ENCODE data around the gene TNFSF12. TPM values are rescaled to one million over a fixed set of nuclear protein-coding genes. Genes with fewer than 3 reads are reported as not detected.
"Not testable (repeated sequence)": the region's sequence is repeated elsewhere in the genome, so short reads cannot be mapped to it uniquely, and the experiment has no call there.

Gene TNFSF12
- total and polyA plus RNA-seq, 5 experiments from 2014 or later = 19.3 to 28.6 (median 25.8) TPM

DNA sequence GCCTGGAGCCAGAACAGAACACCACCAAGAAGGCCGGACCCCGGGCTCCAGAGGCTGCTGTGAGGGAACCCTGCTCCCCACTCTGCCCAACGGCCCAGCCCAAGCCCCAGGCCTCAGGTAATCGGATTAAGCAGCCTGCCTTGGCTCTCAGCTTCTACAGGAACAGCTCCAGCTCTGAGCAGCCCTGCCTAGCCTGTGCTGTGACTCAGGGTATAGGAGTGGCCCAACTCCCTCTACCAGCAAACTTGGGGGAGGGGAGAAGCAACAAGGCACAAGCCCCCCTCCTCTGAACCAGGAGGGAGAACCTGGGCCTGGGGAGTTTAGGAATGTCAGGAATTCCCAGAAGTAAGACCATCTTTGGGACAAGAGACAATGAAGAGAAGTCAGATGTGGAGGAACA, 41.9 kb downstream of the TNFSF12 start:
- POLR2A ChIA-PET = no interaction called here
- Mint-ChIP-seq H3K4me3 (no peak overlapping the region), H3K27ac (peak overlapping the region in 4 of 10 donors; percentile 11 to 80 (median 50)), H3K9me3 (no peaks in the 10 kb centered on the region), H3K36me3 (peaks cover 0 to 60% (median 17%) of the 10 kb centered on the region in 3 donors), H3K4me1 (peaks cover 2 to 8% (median 6%) of the 10 kb centered on the region in 4 donors), H3K27me3 (no peaks in the 10 kb centered on the region)
- DNase-seq (no peak), ATAC-seq (no peak)

GRCh38 chr17:7591596-7591995, 42.7 kb downstream of the TNFSF12 start:
- H3K27ac Mint-ChIP-seq = peak overlapping the region in 1 of 10 donors; percentile 76
- POLR2A ChIA-PET = no interaction called here
- H3K4me1 Mint-ChIP-seq = peaks cover 2 to 7% (median 5%) of the 10 kb centered on the region in 4 donors
- ATAC-seq (no peak), DNase-seq (no peak)
- H3K9me3 Mint-ChIP-seq = no peaks in the 10 kb centered on the region
- no peak overlapping the region for H3K4me3 Mint-ChIP-seq
- peaks cover 0 to 68% (median 20%) of the 10 kb centered on the region in 3 donors for H3K36me3 Mint-ChIP-seq
- no peaks in the 10 kb centered on the region for H3K27me3 Mint-ChIP-seq

DNA sequence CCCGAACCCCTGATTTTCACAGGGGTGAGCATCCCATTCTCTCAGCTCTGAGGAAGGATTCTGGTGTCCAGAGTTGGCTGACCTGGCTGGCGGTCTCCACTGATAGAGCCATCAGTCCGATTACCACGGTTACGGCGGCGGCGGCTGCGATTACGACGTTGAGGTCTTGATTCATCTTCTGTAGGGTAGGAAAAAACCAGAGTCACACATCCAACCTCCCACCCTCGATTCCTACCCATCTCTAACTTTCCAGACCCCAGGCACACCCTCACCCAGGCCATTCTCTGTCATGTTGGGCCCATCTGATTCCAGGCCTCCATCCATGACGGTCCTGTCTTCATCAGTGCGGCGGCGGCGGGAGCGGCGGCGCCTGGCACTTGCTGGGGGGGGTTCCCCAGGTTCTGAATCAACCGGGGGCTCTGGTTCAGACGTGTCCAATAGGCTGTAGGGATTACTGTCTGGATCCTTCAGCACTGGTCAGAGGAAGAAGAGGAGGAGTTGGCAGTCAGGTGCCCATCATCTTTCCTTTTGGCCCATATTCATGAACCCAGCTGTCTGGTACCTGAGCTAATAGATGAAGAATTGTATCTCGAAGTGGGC, 43.7 kb downstream of the TNFSF12 start:
- DNase-seq (no peak), ATAC-seq (no peak)
- Mint-ChIP-seq H3K27ac (no peak overlapping the region), H3K27me3 (no peaks in the 10 kb centered on the region), H3K9me3 (no peaks in the 10 kb centered on the region), H3K4me3 (no peak overlapping the region), H3K36me3 (peaks cover 0 to 72% (median 23%) of the 10 kb centered on the region in 3 donors), H3K4me1 (peaks cover under 1 to 7% (median 3%) of the 10 kb centered on the region in 4 donors)
- POLR2A ChIA-PET = no interaction called here

DNA sequence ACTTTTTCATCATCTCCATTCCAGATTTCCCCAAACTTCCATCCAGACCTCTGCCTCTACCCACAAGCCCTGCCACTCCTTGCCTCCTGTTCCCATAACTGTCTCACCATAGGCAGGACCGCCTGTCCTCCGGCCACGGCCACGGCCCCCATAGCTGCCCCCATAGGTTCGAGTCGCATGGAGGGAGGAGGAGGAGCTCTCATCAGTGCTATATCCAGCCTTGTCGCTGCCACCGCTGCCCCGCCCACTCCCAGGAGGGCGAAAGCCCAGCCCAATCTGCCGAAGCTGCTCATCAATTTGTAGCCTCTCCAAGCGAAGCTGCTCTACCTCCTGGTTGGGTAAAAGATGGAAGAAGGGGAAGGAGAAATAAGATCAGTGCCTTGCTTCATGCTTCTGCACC, 44.4 kb downstream of the TNFSF12 start:
- Mint-ChIP-seq H3K9me3 (no peaks in the 10 kb centered on the region), H3K36me3 (peaks cover 0 to 70% (median 23%) of the 10 kb centered on the region in 3 donors), H3K4me3 (no peak overlapping the region), H3K27me3 (no peaks in the 10 kb centered on the region), H3K27ac (peak overlapping the region in 2 of 10 donors; percentile 0 to 18), H3K4me1 (peaks cover 0 to 6% (median under 1%) of the 10 kb centered on the region in 4 donors)
- ATAC-seq (no peak), DNase-seq (no peak)
- POLR2A ChIA-PET = no interaction called here

- ATAC-seq, POLR2A ChIA-PET: not testable (repeated sequence)
These were observed 48.7 kb downstream of the TNFSF12 start for GRCh38 chr17:7597561-7597960.

GRCh38 chr17:7606280-7606679, 57.4 kb downstream of the TNFSF12 start:
- H3K27ac Mint-ChIP-seq = peak overlapping the region in 5 of 10 donors; percentile 12 to 55 (median 46)
- ATAC-seq (no peak), DNase-seq (no peak)
- H3K9me3 Mint-ChIP-seq = no peaks in the 10 kb centered on the region
- H3K36me3 Mint-ChIP-seq = peaks cover 0 to 60% (median 27%) of the 10 kb centered on the region in 3 donors
- H3K27me3 Mint-ChIP-seq = no peaks in the 10 kb centered on the region
- H3K4me3 Mint-ChIP-seq = peak overlapping the region in 1 of 10 donors; percentile 1
- POLR2A ChIA-PET = no interaction called here
- H3K4me1 Mint-ChIP-seq = peaks cover 15 to 34% (median 24%) of the 10 kb centered on the region in 4 donors

More at GRCh38 chr17:7597561-7597960, 48.7 kb downstream of the TNFSF12 start:
- peaks cover 0 to 91% (median 36%) of the 10 kb centered on the region in 3 donors for H3K36me3 Mint-ChIP-seq
- not testable (repeated sequence) for H3K4me1 Mint-ChIP-seq, H3K4me3 Mint-ChIP-seq, DNase-seq, H3K9me3 Mint-ChIP-seq, H3K27me3 Mint-ChIP-seq, H3K27ac Mint-ChIP-seq

Other genes with a start within 250 kb of the TNFSF12 start
Only the 30 nearest of the 32 such genes appear.
- 10 to 100 TPM; 74.7 to 82.7 TPM for gene NEURL4, start 219.7 kb upstream of the TNFSF12 start, total RNA-seq
- gene NEURL4, start 219.7 kb upstream of the TNFSF12 start, polyA plus RNA-seq = 1 to 10 TPM in 2 of 3 donors, under 1 TPM in 1; 0.90 to 2.7 (median 1.1) TPM
- 100 to 1,000 TPM; 450 to 466 TPM for gene ACAP1, start 212.5 kb upstream of the TNFSF12 start, total RNA-seq
- 100 to 1,000 TPM; 246 to 295 (median 283) TPM for gene ACAP1, start 212.5 kb upstream of the TNFSF12 start, polyA plus RNA-seq
- gene KCTD11, start 196.9 kb upstream of the TNFSF12 start, total RNA-seq = 1 to 10 TPM; 4.6 to 5.0 TPM
- 1 to 10 TPM; 1.2 to 1.6 (median 1.3) TPM for gene KCTD11, start 196.9 kb upstream of the TNFSF12 start, polyA plus RNA-seq
- not detected for gene TMEM95, start 193.9 kb upstream of the TNFSF12 start, total RNA-seq
- not detected for gene TMEM95, start 193.9 kb upstream of the TNFSF12 start, polyA plus RNA-seq
- 10 to 100 TPM; 20.8 to 23.1 TPM for gene TNK1, start 168.0 kb upstream of the TNFSF12 start, total RNA-seq
- 1 to 10 TPM; 5.8 to 8.5 (median 7.6) TPM for gene TNK1, start 168.0 kb upstream of the TNFSF12 start, polyA plus RNA-seq
- gene PLSCR3, start 154.5 kb upstream of the TNFSF12 start, total RNA-seq = 10 to 100 TPM; 75.8 to 79.4 TPM
- 100 to 1,000 TPM in 2 of 3 donors, 10 to 100 TPM in 1; 90.5 to 152 (median 125) TPM for gene PLSCR3, start 154.5 kb upstream of the TNFSF12 start, polyA plus RNA-seq
- gene TMEM256, start 145.0 kb upstream of the TNFSF12 start, total RNA-seq = 10 to 100 TPM; 45.4 to 50.9 TPM
- gene TMEM256, start 145.0 kb upstream of the TNFSF12 start, polyA plus RNA-seq = 10 to 100 TPM; 62.6 to 96.5 (median 81.4) TPM
- gene NLGN2, start 141.2 kb upstream of the TNFSF12 start, total RNA-seq = 10 to 100 TPM; 12.3 to 14.7 TPM
- under 1 TPM; 0.03 to 0.23 (median 0.08) TPM for gene NLGN2, start 141.2 kb upstream of the TNFSF12 start, polyA plus RNA-seq
- not detected for gene SPEM1, start 128.7 kb upstream of the TNFSF12 start, total RNA-seq
- not detected for gene SPEM1, start 128.7 kb upstream of the TNFSF12 start, polyA plus RNA-seq
- gene SPEM2, start 123.4 kb upstream of the TNFSF12 start, total RNA-seq = not detected
- not detected for gene SPEM2, start 123.4 kb upstream of the TNFSF12 start, polyA plus RNA-seq
- gene SPEM3, start 120.2 kb upstream of the TNFSF12 start, total RNA-seq = not detected
- gene SPEM3, start 120.2 kb upstream of the TNFSF12 start, polyA plus RNA-seq = not detected
- gene TMEM102, start 113.6 kb upstream of the TNFSF12 start, total RNA-seq = 10 to 100 TPM; 12.2 to 12.8 TPM
- gene TMEM102, start 113.6 kb upstream of the TNFSF12 start, polyA plus RNA-seq = 10 to 100 TPM in 2 of 3 donors, 1 to 10 TPM in 1; 9.8 to 19.1 (median 12.1) TPM
- 1 to 10 TPM; 2.4 to 3.0 TPM for gene FGF11, start 109.5 kb upstream of the TNFSF12 start, total RNA-seq
- gene FGF11, start 109.5 kb upstream of the TNFSF12 start, polyA plus RNA-seq = under 1 TPM; 0.10 to 0.32 (median 0.22) TPM
- 1 to 10 TPM; 5.4 to 7.3 TPM for gene CHRNB1, start 104.0 kb upstream of the TNFSF12 start, total RNA-seq
- gene CHRNB1, start 104.0 kb upstream of the TNFSF12 start, polyA plus RNA-seq = 10 to 100 TPM; 18.1 to 24.5 (median 24.3) TPM
- gene ZBTB4, start 69.4 kb upstream of the TNFSF12 start, total RNA-seq = 100 to 1,000 TPM; 101 to 104 TPM
- gene ZBTB4, start 69.4 kb upstream of the TNFSF12 start, polyA plus RNA-seq = 10 to 100 TPM; 16.8 to 28.4 (median 19.7) TPM
- gene SLC35G6, start 67.6 kb upstream of the TNFSF12 start, total RNA-seq = not detected
- gene SLC35G6, start 67.6 kb upstream of the TNFSF12 start, polyA plus RNA-seq = not detected
- 100 to 1,000 TPM; 186 to 193 TPM for gene POLR2A, start 64.7 kb upstream of the TNFSF12 start, total RNA-seq
- gene POLR2A, start 64.7 kb upstream of the TNFSF12 start, polyA plus RNA-seq = 10 to 100 TPM; 31.1 to 68.0 (median 47.3) TPM
- gene TNFSF13, start 9.7 kb downstream of the TNFSF12 start, total RNA-seq = 1 to 10 TPM; 2.9 to 3.0 TPM
- 1 to 10 TPM; 1.2 to 3.7 (median 2.1) TPM for gene TNFSF13, start 9.7 kb downstream of the TNFSF12 start, polyA plus RNA-seq
- gene SENP3, start 12.9 kb downstream of the TNFSF12 start, total RNA-seq = 10 to 100 TPM; 48.0 to 56.8 TPM
- gene SENP3, start 12.9 kb downstream of the TNFSF12 start, polyA plus RNA-seq = 10 to 100 TPM; 13.8 to 14.1 (median 14.0) TPM
- 1 to 10 TPM; 4.4 to 4.6 TPM for gene CD68, start 30.6 kb downstream of the TNFSF12 start, total RNA-seq
- gene CD68, start 30.6 kb downstream of the TNFSF12 start, polyA plus RNA-seq = under 1 TPM; 0.15 to 0.59 (median 0.31) TPM
- gene MPDU1, start 34.8 kb downstream of the TNFSF12 start, total RNA-seq = 10 to 100 TPM; 25.6 to 31.8 TPM
- gene MPDU1, start 34.8 kb downstream of the TNFSF12 start, polyA plus RNA-seq = 10 to 100 TPM; 33.9 to 48.9 (median 41.3) TPM
- gene SOX15, start 41.0 kb downstream of the TNFSF12 start, total RNA-seq = under 1 TPM; 0.55 to 0.93 TPM
- gene SOX15, start 41.0 kb downstream of the TNFSF12 start, polyA plus RNA-seq = not detected
- 10 to 100 TPM; 36.6 to 39.0 TPM for gene FXR2, start 65.8 kb downstream of the TNFSF12 start, total RNA-seq
- gene FXR2, start 65.8 kb downstream of the TNFSF12 start, polyA plus RNA-seq = 10 to 100 TPM; 11.8 to 17.8 (median 12.4) TPM
- 10 to 100 TPM; 74.8 to 76.6 TPM for gene SAT2, start 78.8 kb downstream of the TNFSF12 start, total RNA-seq
- gene SAT2, start 78.8 kb downstream of the TNFSF12 start, polyA plus RNA-seq = 10 to 100 TPM; 38.5 to 40.0 (median 39.4) TPM
- gene SHBG, start 81.1 kb downstream of the TNFSF12 start, total RNA-seq = not detected
- gene SHBG, start 81.1 kb downstream of the TNFSF12 start, polyA plus RNA-seq = not detected
- gene ATP1B2, start 101.9 kb downstream of the TNFSF12 start, total RNA-seq = under 1 TPM; 0.36 to 0.96 TPM
- gene ATP1B2, start 101.9 kb downstream of the TNFSF12 start, polyA plus RNA-seq = under 1 TPM in 2 of 3 donors, not detected in 1; 0.17 to 0.57 TPM
- gene TP53, start 138.4 kb downstream of the TNFSF12 start, total RNA-seq = 100 to 1,000 TPM; 113 to 116 TPM
- gene TP53, start 138.4 kb downstream of the TNFSF12 start, polyA plus RNA-seq = 10 to 100 TPM; 21.7 to 33.0 (median 28.0) TPM
- gene WRAP53, start 139.4 kb downstream of the TNFSF12 start, total RNA-seq = 10 to 100 TPM in 1 of 2 experiments, 1 to 10 TPM in 1; 9.8 to 11.6 TPM
- 10 to 100 TPM; 10.5 to 14.1 (median 13.9) TPM for gene WRAP53, start 139.4 kb downstream of the TNFSF12 start, polyA plus RNA-seq
- not detected for gene EFNB3, start 156.1 kb downstream of the TNFSF12 start, total RNA-seq
- gene EFNB3, start 156.1 kb downstream of the TNFSF12 start, polyA plus RNA-seq = not detected
- not detected for gene DNAH2, start 168.7 kb downstream of the TNFSF12 start, total RNA-seq
- not detected for gene DNAH2, start 168.7 kb downstream of the TNFSF12 start, polyA plus RNA-seq